GOT3 (cell line): ENCODE data around the gene DNASE2.
"Not testable (repeated sequence)": the region's sequence is repeated elsewhere in the genome, so short reads cannot be mapped to it uniquely, and the experiment has no call there.

ENCODE experiments used
- DNase-seq: peaks from one replicate; lab custom pipeline; 2025; ENCODE audit warnings: mixed read lengths; lab: John Stamatoyannopoulos, UW

The DNASE2 gene

GRCh38 chr19:12864143-12864542 is 17.1 kb downstream of the DNASE2 start:
- no peak for DNase-seq

GRCh38 chr19:12859546-12859945 is 21.7 kb downstream of the DNASE2 start:
- no peak for DNase-seq

- no peak for DNase-seq
These were observed 23.0 kb downstream of the DNASE2 start for GRCh38 chr19:12858041-12858928.

GRCh38 chr19:12856653-12857052 is 24.6 kb downstream of the DNASE2 start:
- no peak for DNase-seq

- DNase-seq, result peak; percentile 53
These were observed 33.8 kb downstream of the DNASE2 start for GRCh38 chr19:12847159-12848139.

GRCh38 chr19:12846613-12847012 is 34.6 kb downstream of the DNASE2 start:
- DNase-seq, result not testable (repeated sequence)

GRCh38 chr19:12843999-12844732 is 37.1 kb downstream of the DNASE2 start:
- DNase-seq, result no peak

DNA sequence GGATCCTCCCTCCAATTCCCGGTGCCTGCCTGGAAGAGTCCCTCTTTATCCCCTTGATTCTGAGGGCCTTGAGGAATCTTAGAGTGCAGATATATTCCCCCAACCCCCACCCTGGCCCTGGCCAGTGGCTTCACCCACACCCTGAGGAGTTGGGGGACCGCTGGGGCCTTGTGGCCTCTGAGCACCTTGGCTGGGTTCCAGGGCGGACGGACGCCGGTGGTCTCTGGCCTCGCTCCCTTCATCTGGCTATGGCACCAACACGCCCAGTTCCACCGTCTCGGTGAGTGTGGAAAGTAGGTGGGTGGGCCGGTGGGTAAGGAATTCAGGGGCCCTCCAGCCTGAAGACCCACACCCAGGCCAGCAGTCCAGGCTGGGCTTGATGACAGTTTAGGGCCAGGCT is 37.9 kb downstream of the DNASE2 start:
- DNase-seq, result no peak

DNA sequence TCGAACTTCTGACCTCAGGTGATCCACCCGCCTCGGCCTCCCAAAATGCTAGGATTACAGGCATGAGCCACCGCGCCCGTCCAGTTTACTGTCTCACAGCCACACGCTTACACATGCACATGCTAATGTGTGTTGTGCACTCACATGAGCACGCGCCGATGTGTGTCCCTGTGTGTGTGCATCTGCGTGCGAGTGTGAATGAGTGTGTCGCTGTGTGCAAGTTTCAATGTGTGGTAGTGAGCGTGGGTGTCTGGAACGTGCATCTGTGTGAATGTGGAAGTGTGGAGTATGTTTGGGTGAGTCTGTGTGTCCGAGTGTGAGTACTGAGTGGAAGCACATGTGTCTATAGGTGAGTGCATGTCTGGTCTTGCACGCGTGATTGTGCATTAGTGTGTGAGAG is 38.7 kb downstream of the DNASE2 start:
- DNase-seq, result no peak

DNA sequence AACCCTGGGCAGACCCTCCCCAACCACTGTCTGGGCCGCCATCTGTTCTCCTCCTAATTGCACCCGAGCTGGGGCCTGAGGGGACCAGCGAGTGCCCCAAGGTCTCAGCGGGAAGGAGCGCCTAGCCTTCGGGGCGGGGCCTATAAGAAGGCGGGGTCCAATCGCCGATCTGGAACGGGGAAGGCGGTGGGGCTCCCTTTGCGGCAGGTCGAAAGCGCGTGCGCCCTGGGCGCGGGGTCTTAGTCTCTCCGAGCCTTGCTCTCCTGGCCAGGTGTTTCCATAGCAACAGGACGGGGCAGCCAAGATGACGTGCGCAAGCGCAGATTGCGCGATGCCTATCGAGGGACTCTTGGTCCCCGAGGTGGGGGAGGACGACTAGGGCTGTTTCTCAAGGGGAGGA is 40.2 kb downstream of the DNASE2 start:
- no peak for DNase-seq

- peak; percentile 27 for DNase-seq
These were observed 40.9 kb downstream of the DNASE2 start for GRCh38 chr19:12840091-12841079.

- DNase-seq, result no peak
These were observed 42.1 kb downstream of the DNASE2 start for GRCh38 chr19:12838886-12839756.

GRCh38 chr19:12838182-12838885 is 42.9 kb downstream of the DNASE2 start, which contains the start of gene MAST1:
Gene MAST1, plus strand, starts transcription at chr19:12838515. Its CDS starts 58 bp downstream, at chr19:12838573.
- no peak for DNase-seq

DNA sequence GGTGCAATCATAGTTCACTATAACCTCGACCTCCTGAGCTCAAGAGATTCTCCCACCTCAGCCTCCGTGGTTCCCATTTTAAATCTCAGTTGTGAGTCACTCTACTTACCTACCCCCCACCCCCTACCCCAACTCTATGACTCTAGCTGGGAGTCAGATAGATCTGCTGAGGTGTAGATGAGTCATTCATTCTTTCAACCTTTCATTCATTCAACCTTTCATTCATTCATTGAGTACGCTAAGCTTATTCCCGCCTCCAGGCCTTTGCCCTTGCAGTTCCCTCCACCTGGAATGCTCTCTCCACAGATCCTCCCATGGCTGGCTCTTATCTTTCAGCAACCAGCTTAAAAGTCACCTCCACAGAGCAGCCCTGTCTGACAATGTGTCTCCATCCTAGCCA is 44.0 kb downstream of the DNASE2 start:
- DNase-seq, result no peak

DNA sequence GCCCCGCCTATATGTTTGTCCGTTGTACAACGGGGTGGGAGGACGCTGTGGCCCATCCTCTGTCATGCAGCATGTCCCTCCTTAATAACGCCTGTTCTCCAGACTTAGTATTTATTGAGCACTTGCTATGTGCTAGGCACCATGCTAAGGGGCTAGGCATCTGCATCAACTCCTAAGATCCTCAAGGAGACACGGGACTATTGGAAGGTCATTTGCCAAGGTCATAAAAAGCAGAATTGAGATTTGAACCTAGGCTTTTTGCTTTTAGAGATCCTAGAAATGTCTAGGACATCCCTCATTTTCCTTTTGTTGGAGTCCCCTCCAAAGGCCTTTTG is 44.8 kb downstream of the DNASE2 start:
- DNase-seq, result no peak

- no peak for DNase-seq
These were observed 46.1 kb downstream of the DNASE2 start for GRCh38 chr19:12834976-12835757.

GRCh38 chr19:12834566-12834943 is 46.7 kb downstream of the DNASE2 start, which contains the start of gene RTBDN:
Gene RTBDN, minus strand, starts transcription at chr19:12834579. Its CDS starts 4,600 bp downstream, at chr19:12829979.
- DNase-seq, result no peak
